ENCODE measurements around the gene ACOX1. TPM values are rescaled to one million over a fixed set of nuclear protein-coding genes. Genes with fewer than 3 reads are reported as not detected.

ACOX1 gene
- total and polyA plus RNA-seq, 2 of the 13 experiments (the other 11 are each of a cell fraction or from before 2014, with no cell fraction given): 86.4 to 120 TPM

- Histone ChIP-seq H3K27ac (ENCODE audit: extremely low read length, insufficient read depth, low read length) (no peak overlapping the region), H4K20me1 (ENCODE audit: insufficient read depth, low read length) (no peaks in the 10 kb centered on the region), H2AFZ (ENCODE audit: low read length) (no peak overlapping the region), H3K9me3 (ENCODE audit: low read length) (no peaks in the 10 kb centered on the region), H3K36me3 (replicated peaks in 1 of 2; ENCODE audit: control insufficient read depth in 1 of 2, insufficient read depth in 2 of 2, low read length in 2 of 2) (peaks cover 28 to 53% of the 10 kb centered on the region in 2 experiments), H3K4me1 (ENCODE audit: insufficient read depth, low read length) (peaks cover 31% of the 10 kb centered on the region), H3K4me2 (ENCODE audit: low read depth, low read length) (no peak overlapping the region), H3K4me3 (replicated peaks in 1 of 3; ENCODE audit: insufficient read depth in 1 of 3, low read depth in 2 of 3, low read length in 3 of 3) (no peak overlapping the region), H3K27me3 (ENCODE audit: control insufficient read depth in 1 of 2, insufficient read depth in 2 of 2, low read length in 2 of 2) (no peaks in the 10 kb centered on the region; a peak in 1 of 5 replicates), H3K79me2 (ENCODE audit: insufficient read depth, low read length) (peaks cover 19% of the 10 kb centered on the region), H3K9ac (ENCODE audit: insufficient read depth, low read depth, low read length) (no peak overlapping the region)
- DNase-seq (ENCODE audit: low spot score) (no peak), ATAC-seq (no peak), FAIRE-seq (no peak)
- in situ Hi-C loops (cut with HindIII; ENCODE audit: extremely low pct_ligation_motif_present, low pct_unique_long_range_greater_than_20kb): no loop called here
- intact Hi-C loops (cut with micrococcal nuclease; ENCODE audit: unreplicated experiment): no loop called here
- CTCF ChIA-PET (ENCODE audit: low intra/inter-chr PET ratio, low total read pairs): no interaction called here
- TSS peak; percentile 32 for BruUV-seq (replicated peaks)
- 97% methylated on average over 11 of the region's 13 CpGs for WGBS (ENCODE audit: low lambda C conversion rate)
- TF ChIP-seq NKX3-1 (CRISPR knock-in tag; IDR thresholded peaks at IDR 0.05): no peak
- TF ChIP-seq, protein P1, sequence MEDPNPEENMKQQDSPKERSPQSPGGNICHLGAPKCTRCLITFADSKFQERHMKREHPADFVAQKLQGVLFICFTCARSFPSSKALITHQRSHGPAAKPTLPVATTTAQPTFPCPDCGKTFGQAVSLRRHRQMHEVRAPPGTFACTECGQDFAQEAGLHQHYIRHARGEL (CRISPR knock-in tag; IDR thresholded peaks at IDR 0.05): 0 out of 2 replicates have a peak, but pooled peaks have one; percentile 38
- peak; percentile 68 for TF ChIP-seq AGO2 (optimal IDR thresholded peaks at IDR 0.05; ENCODE audit: low read depth, low read length)
- TF ChIP-seq POLR2A (IDR thresholded peaks at IDR 0.05; ENCODE audit: insufficient read depth in 1 of 2, low read depth in 2 of 2, low read length in 2 of 2): 0 out of 4 replicates have a peak, but pooled peaks of 1 of the 2 experiments have one; percentile 10
- POLR2A ChIA-PET: interaction anchor here (1.3 to 7.7 kb wide), 2 partner anchors 9 to 23 kb away, joined by 4 to 66 read pairs; partner anchors contain the start of gene TRIM47
Measured at GRCh38 chr17:75900691-75901533, 78.1 kb downstream of the ACOX1 start.

- Histone ChIP-seq H3K27ac (ENCODE audit: extremely low read length, insufficient read depth, low read length) (no peak overlapping the region), H3K4me3 (replicated peaks in 1 of 3; ENCODE audit: insufficient read depth in 1 of 3, low read depth in 2 of 3, low read length in 3 of 3) (no peak overlapping the region), H3K27me3 (ENCODE audit: control insufficient read depth in 1 of 2, insufficient read depth in 2 of 2, low read length in 2 of 2) (no peaks in the 10 kb centered on the region; a peak in 1 of 5 replicates), H3K36me3 (replicated peaks in 1 of 2; ENCODE audit: control insufficient read depth in 1 of 2, insufficient read depth in 2 of 2, low read length in 2 of 2) (peaks cover 28 to 53% of the 10 kb centered on the region in 2 experiments), H3K4me2 (ENCODE audit: low read depth, low read length) (no peak overlapping the region), H4K20me1 (ENCODE audit: insufficient read depth, low read length) (no peaks in the 10 kb centered on the region), H3K9me3 (ENCODE audit: low read length) (no peaks in the 10 kb centered on the region), H2AFZ (ENCODE audit: low read length) (no peak overlapping the region), H3K9ac (ENCODE audit: insufficient read depth, low read depth, low read length) (no peak overlapping the region), H3K79me2 (ENCODE audit: insufficient read depth, low read length) (peaks cover 27% of the 10 kb centered on the region), H3K4me1 (ENCODE audit: insufficient read depth, low read length) (peaks cover 32% of the 10 kb centered on the region)
- DNase-seq (ENCODE audit: low spot score) (no peak), ATAC-seq (no peak), FAIRE-seq (no peak)
- in situ Hi-C loops (cut with HindIII; ENCODE audit: extremely low pct_ligation_motif_present, low pct_unique_long_range_greater_than_20kb) (no loop called here), intact Hi-C loops (cut with micrococcal nuclease; ENCODE audit: unreplicated experiment) (no loop called here)
- over 99% methylated on average over 20 of the region's 23 CpGs for WGBS (ENCODE audit: low lambda C conversion rate)
- ChIA-PET CTCF (ENCODE audit: low intra/inter-chr PET ratio, low total read pairs) (no interaction called here), POLR2A (interaction anchor here (1.3 to 7.7 kb wide), 3 partner anchors 8 to 44 kb away, joined by 4 to 66 read pairs (median 25); partner anchors contain the start of genes TRIM47 and WBP2)
- no TSS peak for BruUV-seq (replicated peaks)
- TF ChIP-seq RAD21 (CRISPR knock-in tag; IDR thresholded peaks at IDR 0.05) (no peak), KLF13 (CRISPR knock-in tag; IDR thresholded peaks at IDR 0.05) (no peak), AGO2 (optimal IDR thresholded peaks at IDR 0.05; ENCODE audit: low read depth, low read length) (peak; percentile 77), FOXO4 (CRISPR knock-in tag; conservative IDR thresholded peaks at IDR 0.05) (0 out of 2 replicates have a peak, but pooled peaks have one; percentile 48), RBFOX2 (IDR thresholded peaks at IDR 0.05; ENCODE audit: low read depth, low read length) (peak; percentile 57)
- TF ChIP-seq, protein P2, sequence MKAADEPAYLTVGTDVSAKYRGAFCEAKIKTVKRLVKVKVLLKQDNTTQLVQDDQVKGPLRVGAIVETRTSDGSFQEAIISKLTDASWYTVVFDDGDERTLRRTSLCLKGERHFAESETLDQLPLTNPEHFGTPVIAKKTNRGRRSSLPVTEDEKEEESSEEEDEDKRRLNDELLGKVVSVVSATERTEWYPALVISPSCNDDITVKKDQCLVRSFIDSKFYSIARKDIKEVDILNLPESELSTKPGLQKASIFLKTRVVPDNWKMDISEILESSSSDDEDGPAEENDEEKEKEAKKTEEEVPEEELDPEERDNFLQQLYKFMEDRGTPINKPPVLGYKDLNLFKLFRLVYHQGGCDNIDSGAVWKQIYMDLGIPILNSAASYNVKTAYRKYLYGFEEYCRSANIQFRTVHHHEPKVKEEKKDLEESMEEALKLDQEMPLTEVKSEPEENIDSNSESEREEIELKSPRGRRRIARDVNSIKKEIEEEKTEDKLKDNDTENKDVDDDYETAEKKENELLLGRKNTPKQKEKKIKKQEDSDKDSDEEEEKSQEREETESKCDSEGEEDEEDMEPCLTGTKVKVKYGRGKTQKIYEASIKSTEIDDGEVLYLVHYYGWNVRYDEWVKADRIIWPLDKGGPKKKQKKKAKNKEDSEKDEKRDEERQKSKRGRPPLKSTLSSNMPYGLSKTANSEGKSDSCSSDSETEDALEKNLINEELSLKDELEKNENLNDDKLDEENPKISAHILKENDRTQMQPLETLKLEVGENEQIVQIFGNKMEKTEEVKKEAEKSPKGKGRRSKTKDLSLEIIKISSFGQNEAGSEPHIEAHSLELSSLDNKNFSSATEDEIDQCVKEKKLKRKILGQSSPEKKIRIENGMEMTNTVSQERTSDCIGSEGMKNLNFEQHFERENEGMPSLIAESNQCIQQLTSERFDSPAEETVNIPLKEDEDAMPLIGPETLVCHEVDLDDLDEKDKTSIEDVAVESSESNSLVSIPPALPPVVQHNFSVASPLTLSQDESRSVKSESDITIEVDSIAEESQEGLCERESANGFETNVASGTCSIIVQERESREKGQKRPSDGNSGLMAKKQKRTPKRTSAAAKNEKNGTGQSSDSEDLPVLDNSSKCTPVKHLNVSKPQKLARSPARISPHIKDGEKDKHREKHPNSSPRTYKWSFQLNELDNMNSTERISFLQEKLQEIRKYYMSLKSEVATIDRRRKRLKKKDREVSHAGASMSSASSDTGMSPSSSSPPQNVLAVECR (CRISPR knock-in tag; IDR thresholded peaks at IDR 0.05; ENCODE audit: borderline replicate concordance): 0 out of 2 replicates have a peak, but pooled peaks have one; percentile 15
Measured at GRCh38 chr17:75899767-75900468, 79.0 kb downstream of the ACOX1 start.
